ENCODE results near the gene CCDC201.
"Not testable (repeated sequence)": the region's sequence is repeated elsewhere in the genome, so short reads cannot be mapped to it uniquely, and the experiment has no call there.

Gene CCDC201

DNA sequence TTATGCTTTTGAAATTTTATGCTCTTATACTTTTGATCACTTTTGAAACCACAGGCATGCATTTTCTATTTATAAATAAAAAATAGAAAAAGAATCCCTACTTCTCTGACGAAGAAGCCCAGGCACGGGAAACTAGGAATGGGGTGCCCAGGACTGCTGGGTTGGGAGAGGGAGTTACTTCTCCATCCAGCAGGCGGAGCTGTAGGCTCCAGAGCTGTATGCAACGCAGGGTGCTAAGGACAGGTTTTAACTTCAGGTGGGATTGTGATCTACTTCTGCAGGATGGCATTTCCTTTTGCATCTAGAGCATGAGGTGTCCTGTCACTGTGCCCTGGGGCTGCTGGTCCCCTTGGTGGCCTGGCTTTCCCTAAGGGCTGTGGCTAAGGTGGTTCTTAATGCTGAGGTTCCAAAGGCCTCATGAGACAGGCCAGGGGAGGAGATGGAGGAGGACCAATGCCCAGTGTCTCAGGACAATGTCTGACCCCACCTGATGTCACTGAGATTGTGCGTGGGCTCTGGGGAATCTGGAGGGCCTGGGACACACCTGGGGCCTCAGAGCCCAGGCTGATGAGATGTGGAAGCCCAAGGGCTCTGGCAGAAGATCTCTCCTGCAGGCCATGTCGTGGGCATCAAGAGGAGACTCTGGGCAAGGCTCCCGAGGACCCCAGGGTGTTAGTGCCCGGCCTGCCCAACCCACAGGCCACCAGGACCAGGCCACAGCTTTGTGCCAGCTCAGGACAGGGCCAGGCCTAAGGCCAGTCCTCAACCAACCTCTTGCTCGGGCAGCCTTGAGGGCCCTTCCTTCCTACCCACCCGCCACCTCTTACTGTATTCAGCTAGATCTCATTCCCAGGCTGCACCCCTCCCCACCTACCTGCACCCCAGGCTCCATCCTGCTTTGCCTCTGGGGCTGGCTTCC lies 507 bp downstream of the CCDC201 start:
- DNase-seq: no peak

- no peak for DNase-seq
Observed at GRCh38 chr7:45869426-45869825, 3.5 kb downstream of the CCDC201 start.

DNA sequence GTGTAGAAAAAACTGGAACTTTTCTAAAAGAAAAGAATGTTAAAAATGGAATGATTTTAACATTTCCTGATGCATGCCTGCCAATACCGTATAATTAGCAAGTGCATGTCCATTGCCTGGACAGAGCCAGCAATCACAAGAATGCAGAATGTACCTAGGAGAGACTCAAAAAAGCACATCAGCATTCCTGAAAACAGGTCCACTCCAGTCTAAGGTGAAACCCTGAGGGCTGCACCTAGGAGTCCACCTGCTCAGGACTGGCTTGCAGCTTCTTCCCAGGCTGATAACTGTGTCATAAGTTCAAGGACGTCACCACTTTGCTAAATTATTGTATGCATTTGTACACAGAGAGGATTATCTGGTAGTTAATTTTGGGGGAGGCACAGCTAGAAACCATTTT lies 5.4 kb downstream of the CCDC201 start:
- no peak for DNase-seq

DNA sequence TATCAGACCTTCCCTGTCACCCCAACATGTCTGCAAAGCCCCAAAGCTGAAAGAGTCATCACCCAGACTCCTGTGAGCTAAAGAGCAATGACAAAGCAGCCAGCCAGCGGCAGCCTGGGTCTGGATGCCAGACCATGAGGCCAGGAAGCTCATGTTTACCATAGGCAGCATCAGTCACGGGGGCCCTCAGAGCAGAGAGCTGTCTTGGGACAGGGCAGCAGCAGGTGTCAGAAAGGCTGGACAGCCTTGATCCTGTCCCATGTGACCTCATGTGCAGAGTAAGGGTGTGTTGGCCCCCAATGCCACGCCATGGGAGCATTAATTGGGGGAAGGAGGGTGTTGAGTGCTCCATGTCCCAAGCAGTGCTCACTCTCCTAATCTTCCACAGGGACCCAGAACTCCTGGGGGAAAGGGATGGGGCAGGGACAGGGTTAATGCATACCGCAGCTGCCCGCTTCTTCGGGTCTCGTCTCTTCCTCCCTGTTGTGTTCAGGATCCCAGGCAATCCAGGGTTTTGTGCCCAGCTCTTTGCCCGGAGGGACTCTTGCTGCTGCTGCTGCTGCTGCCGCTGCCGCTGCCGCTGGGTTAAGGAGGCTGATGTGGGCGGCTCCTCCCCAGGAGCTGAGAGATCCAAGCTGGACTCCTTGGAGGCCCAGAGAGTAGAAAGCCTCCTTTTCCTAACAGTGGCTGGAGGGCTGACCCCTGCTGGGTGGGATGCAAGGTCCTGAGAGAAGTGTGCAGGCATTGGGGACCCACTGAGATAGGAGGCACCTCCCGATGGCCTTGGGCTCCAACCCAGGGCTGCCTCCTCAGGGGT lies 7.1 kb downstream of the CCDC201 start:
- no peak for DNase-seq

GRCh38 chr7:45863715-45864114 lies 9.2 kb downstream of the CCDC201 start:
- no peak for DNase-seq

DNA sequence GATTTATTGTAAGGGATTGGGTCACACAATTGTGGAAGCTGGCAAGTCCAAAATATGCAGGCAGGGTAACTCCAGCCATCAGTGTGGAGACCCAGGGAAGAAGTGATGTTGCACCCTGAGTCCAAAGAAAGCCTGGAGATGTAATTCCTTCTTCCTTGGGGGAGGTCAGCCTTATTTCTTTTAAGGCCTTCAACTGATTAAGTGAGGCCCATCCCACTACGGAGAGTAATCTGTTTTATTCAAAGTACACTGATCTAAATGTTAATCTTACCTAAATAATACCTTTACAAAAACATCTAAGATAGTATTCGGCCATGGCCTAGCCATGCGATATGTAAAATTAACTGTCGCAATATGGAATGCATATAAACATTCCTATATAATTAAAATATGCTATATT lies 16.0 kb downstream of the CCDC201 start:
- DNase-seq: not testable (repeated sequence)

DNA sequence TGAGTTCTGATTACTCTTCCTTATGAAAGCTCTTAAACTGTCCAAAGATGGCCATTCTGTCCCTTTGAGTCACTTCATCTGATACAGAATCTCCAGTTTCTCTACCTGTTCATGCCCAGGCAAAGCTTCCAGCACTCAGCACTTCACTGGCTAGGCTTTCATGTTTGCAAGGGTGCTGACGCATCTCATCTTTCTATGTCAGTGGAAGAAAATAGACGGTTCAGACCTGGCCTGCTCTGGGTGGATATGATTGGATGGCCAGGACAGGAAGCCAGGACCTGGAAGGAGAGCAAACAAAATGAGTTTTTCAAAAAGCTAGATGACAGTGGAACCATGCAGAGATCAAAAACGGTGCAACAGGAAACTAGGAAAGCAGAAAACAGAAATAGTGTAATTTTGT lies 17.2 kb downstream of the CCDC201 start:
- not testable (repeated sequence) for DNase-seq

DNA sequence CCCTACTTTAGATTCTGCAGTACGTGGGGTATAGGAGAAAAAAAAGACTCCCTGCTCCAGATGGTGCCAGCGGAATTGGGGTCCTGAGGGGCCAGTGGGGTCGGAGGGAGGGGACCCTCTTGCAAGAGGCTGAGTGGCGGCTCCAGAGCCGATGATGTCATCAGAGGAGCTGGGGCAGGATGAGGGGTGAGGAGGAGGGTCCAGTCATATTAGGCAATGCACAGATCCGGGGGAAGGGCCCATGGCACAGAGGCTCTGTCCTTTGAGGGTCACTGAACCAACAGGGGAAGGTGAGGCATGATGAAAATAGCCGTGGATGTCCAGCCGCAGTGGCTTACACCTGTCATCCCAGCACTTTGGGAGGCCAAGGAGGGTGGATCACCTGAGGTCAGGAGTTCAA lies 19.4 kb downstream of the CCDC201 start:
- not testable (repeated sequence) for DNase-seq

DNA sequence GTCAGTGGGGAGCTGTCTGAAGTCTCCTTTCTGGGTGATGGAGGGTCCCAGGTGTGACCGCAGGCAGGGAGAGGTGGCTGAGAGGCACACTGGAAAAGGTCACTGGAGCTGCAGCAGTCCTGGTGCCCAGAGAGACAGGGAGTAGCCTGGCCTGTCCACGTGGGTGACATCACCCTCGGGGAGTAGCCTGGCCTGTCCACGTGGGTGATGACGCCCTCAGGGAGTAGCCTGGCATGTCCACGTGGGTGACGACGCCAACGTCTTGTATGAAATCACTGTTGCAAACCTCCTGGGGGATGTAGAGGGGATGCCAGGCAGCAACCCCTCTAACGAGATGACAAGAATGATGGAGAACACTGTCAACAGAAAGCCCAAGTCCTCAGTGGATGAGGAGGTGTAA lies 19.9 kb downstream of the CCDC201 start:
- DNase-seq: not testable (repeated sequence)

DNA sequence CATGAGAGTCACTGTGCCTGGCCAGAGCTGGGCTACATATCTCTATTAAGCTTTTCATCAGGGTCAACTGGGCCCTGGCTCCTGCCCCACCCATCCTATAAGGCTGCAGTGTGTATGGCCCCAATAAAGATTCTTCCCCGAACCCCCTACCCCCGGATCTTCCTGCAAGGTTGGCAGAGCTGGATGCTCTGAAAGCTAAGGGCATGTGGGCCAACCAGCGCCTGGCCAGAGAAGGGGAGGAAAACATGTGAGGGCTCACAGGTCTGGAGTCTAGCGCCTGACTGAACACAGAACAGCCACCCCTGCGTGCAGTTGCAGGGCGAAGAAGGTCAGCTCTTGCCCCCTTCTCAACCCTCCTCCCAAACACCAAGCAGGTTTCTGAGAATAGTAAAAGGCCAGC lies 24.1 kb downstream of the CCDC201 start:
- DNase-seq: not testable (repeated sequence)

GRCh38 chr7:45846536-45846935 lies 26.3 kb downstream of the CCDC201 start:
- not testable (repeated sequence) for DNase-seq

- not testable (repeated sequence) for DNase-seq
Observed at GRCh38 chr7:45841926-45842717, 30.8 kb downstream of the CCDC201 start.

GRCh38 chr7:45838852-45839251 lies 34.0 kb downstream of the CCDC201 start:
- DNase-seq: not testable (repeated sequence)

- not testable (repeated sequence) for DNase-seq
Observed at GRCh38 chr7:45832433-45833177, 40.3 kb downstream of the CCDC201 start.

- not testable (repeated sequence) for DNase-seq
Observed at GRCh38 chr7:45829846-45830245, 43.0 kb downstream of the CCDC201 start.

DNA sequence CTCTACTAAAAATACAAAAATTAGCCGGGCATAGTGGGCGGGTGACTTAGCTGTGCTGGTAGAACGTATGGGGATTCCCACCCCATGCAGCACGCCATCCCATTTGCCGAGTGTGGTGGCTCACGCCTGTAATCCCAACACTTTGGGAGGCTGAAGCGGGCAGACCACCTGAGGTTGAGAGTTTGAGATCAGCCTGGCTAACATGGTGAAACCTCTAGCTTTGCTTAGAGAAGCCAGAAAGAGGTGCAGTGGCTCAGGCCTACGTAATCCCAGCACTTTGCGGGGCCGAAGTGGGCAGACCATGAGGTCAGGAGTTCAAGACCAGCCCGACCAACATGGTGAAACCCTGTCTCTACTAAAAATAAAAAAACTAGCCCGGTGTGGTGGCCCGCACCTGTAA lies 45.2 kb downstream of the CCDC201 start:
- not testable (repeated sequence) for DNase-seq

GRCh38 chr7:45826550-45826949 lies 46.3 kb downstream of the CCDC201 start:
- DNase-seq: not testable (repeated sequence)

GRCh38 chr7:45818763-45819162 lies 54.1 kb downstream of the CCDC201 start:
- not testable (repeated sequence) for DNase-seq

DNA sequence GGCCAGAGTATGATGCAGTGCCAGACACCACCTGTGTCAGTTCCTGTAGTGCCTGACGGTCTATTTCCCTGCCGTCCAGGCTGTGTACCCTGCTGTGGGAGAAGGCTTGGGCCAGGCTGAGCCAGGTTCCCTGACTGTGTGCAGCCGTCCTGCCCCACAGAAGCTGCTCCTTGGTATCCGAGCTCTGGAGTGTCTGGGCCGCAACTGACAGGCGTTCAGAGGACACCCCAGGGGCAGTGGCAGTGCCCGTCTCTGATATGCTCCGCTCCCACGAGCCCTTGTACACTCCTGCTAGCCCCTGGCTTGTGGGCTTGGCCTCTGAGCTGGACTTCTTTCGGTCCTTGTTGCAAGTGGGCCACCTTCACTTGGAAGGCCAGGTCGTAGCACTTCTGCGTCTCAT lies 55.0 kb downstream of the CCDC201 start:
- not testable (repeated sequence) for DNase-seq

GRCh38 chr7:45817016-45817415 lies 55.9 kb downstream of the CCDC201 start:
- not testable (repeated sequence) for DNase-seq

GRCh38 chr7:45814216-45815118 lies 58.4 kb downstream of the CCDC201 start:
- not testable (repeated sequence) for DNase-seq
